NCI-H526 (cell line): ENCODE measurements around the gene CAPS.

ENCODE experiments used
- DNase-seq, 2 experiments: peaks; one replicate each; lab custom pipeline; 2025; lab: John Stamatoyannopoulos, UW

CAPS gene

GRCh38 chr19:5891938-5892771 lies 21.9 kb upstream of the CAPS start:
- DNase-seq = peak in 1 of 2 experiments; percentile 22

GRCh38 chr19:5892772-5893275 lies 21.2 kb upstream of the CAPS start:
- DNase-seq = no peak

- DNase-seq = no peak
Measured at GRCh38 chr19:5893296-5893903, 20.7 kb upstream of the CAPS start.

GRCh38 chr19:5893907-5894703 lies 19.9 kb upstream of the CAPS start:
- DNase-seq = no peak

GRCh38 chr19:5894704-5895349 lies 19.2 kb upstream of the CAPS start:
- DNase-seq = no peak

- no peak for DNase-seq
Measured at GRCh38 chr19:5895409-5895808, 18.6 kb upstream of the CAPS start.

- no peak for DNase-seq
Measured at GRCh38 chr19:5895890-5896289, 18.2 kb upstream of the CAPS start.

GRCh38 chr19:5896365-5897076 lies 17.5 kb upstream of the CAPS start:
- no peak for DNase-seq

GRCh38 chr19:5897189-5897969 lies 16.7 kb upstream of the CAPS start:
- no peak for DNase-seq

GRCh38 chr19:5899728-5900526 lies 14.1 kb upstream of the CAPS start:
- DNase-seq = no peak

- DNase-seq = no peak
Measured at GRCh38 chr19:5900976-5901375, 13.1 kb upstream of the CAPS start.

- no peak for DNase-seq
Measured at GRCh38 chr19:5903056-5903623, 10.9 kb upstream of the CAPS start.

GRCh38 chr19:5903624-5904351 lies 10.3 kb upstream of the CAPS start, which contains the start of gene NDUFA11:
Gene NDUFA11, minus strand, starts transcription at chr19:5903790. Its CDS starts 82 bp downstream, at chr19:5903708.
- DNase-seq = peak; percentile 94 to 96

GRCh38 chr19:5904352-5905113 lies 9.5 kb upstream of the CAPS start, which contains the start of gene VMAC:
Gene VMAC, plus strand, starts transcription at chr19:5904872. Its CDS starts 19 bp downstream, at chr19:5904891.
- DNase-seq = peak; percentile 99

- DNase-seq = no peak
Measured at GRCh38 chr19:5905114-5905778, 8.8 kb upstream of the CAPS start.

- no peak for DNase-seq
Measured at GRCh38 chr19:5907241-5907640, 6.8 kb upstream of the CAPS start.
